SK-N-SH treated with all-trans-retinoic acid at 6 μM for 48 hours (cell line): Measurements from ENCODE around the gene FAM89A.

Source experiments
- ATAC-seq: fragments of 200-7000 bp; cut with Tn5 transposase; 3 replicates; pipeline ENCODE4 v1.9.1; 2020; ENCODE audit warnings: mild to moderate bottlenecking, moderate library complexity
- ARNTL ChIP-seq: fragments of 450-650 bp; formaldehyde crosslinking; IDR thresholded peaks from 2 replicates; pipeline ENCODE4 v1.5.0; 2020; ENCODE audit warnings: low read depth, mild to moderate bottlenecking, moderate library complexity, borderline replicate concordance
- BACH2 ChIP-seq: fragments of 250-450 bp; sonication (Bioruptor Pico); IDR thresholded peaks from 2 replicates; pipeline ENCODE4 v1.9.0; 2021; ENCODE audit warnings: mild to moderate bottlenecking, borderline replicate concordance
- CREB5 ChIP-seq: fragments of 250-450 bp; sonication (Bioruptor Pico); IDR thresholded peaks from 2 replicates; pipeline ENCODE4 v1.5.1; 2020; ENCODE audit warnings: low read depth, mild to moderate bottlenecking, moderate library complexity
- CSDC2 ChIP-seq: fragments of 250-450 bp; sonication (Bioruptor Pico); IDR thresholded peaks from 2 replicates; pipeline ENCODE4 v1.5.0; 2020; ENCODE audit warnings: mild to moderate bottlenecking, moderate library complexity
- CSRNP3 ChIP-seq: fragments of 250-450 bp; sonication (Bioruptor Pico); IDR thresholded peaks from 2 replicates; pipeline ENCODE4 v1.5.1; 2021; ENCODE audit warnings: mild to moderate bottlenecking, moderate library complexity
- ESRRG ChIP-seq: fragments of 250-450 bp; sonication (Bioruptor Pico); IDR thresholded peaks from 2 replicates; pipeline ENCODE4 v1.6.1; 2021; ENCODE audit warnings: mild to moderate bottlenecking
- GLIS3 ChIP-seq: fragments of 250-450 bp; sonication (Bioruptor Pico); IDR thresholded peaks from 2 replicates; pipeline ENCODE4 v1.5.0; 2020; ENCODE audit warnings: mild to moderate bottlenecking, moderate library complexity
- ISL1 ChIP-seq: fragments of 250-450 bp; sonication (Bioruptor Pico); IDR thresholded peaks from 2 replicates; pipeline ENCODE4 v2.1.2; 2022; ENCODE audit warnings: mild to moderate bottlenecking, moderate library complexity
- OSR1 ChIP-seq: fragments of 250-450 bp; sonication (Bioruptor Pico); IDR thresholded peaks from 2 replicates; pipeline ENCODE4 v1.8.0; 2022; ENCODE audit warnings: moderate library complexity, mild to moderate bottlenecking, inconsistent platforms
- PATZ1 ChIP-seq: fragments of 250-450 bp; sonication (Bioruptor Pico); IDR thresholded peaks from 2 replicates; pipeline ENCODE4 v1.8.0; 2020; ENCODE audit warnings: mild to moderate bottlenecking, moderate library complexity, borderline replicate concordance
- PPARA ChIP-seq: fragments of 250-450 bp; sonication (Bioruptor Pico); IDR thresholded peaks from 2 replicates; pipeline ENCODE4 v1.5.0; 2020; ENCODE audit warnings: mild to moderate bottlenecking, borderline replicate concordance
- TCF4 ChIP-seq: fragments of 250-450 bp; sonication (Bioruptor Pico); IDR thresholded peaks from 2 replicates; pipeline ENCODE4 v1.8.0; 2021; ENCODE audit warnings: mild to moderate bottlenecking, moderate library complexity, borderline replicate concordance
- TOX ChIP-seq: fragments of 250-450 bp; sonication (Bioruptor Pico); IDR thresholded peaks from 2 replicates; pipeline ENCODE4 v1.8.0; 2021; ENCODE audit warnings: mild to moderate bottlenecking, moderate library complexity, borderline replicate concordance
- ZC3H10 ChIP-seq: fragments of 250-450 bp; sonication (Bioruptor Pico); IDR thresholded peaks from 2 replicates; pipeline ENCODE4 v1.5.1; 2021; ENCODE audit warnings: mild to moderate bottlenecking, moderate library complexity
- ZFP3 ChIP-seq: fragments of 250-450 bp; sonication (Bioruptor Pico); IDR thresholded peaks from 2 replicates; pipeline ENCODE4 v1.5.0; 2020; ENCODE audit warnings: mild to moderate bottlenecking, moderate library complexity
- ZFP30 ChIP-seq: fragments of 450-650 bp; formaldehyde crosslinking; IDR thresholded peaks from 2 replicates; pipeline ENCODE4 v1.5.0; 2022; ENCODE audit warnings: mild to moderate bottlenecking, moderate library complexity
- ZNF565 ChIP-seq: fragments of 450-650 bp; formaldehyde crosslinking; conservative IDR thresholded peaks from 2 replicates; pipeline ENCODE4 v1.5.0; 2020; ENCODE audit warnings: low read depth, mild to moderate bottlenecking, moderate library complexity
- ZNF70 ChIP-seq: fragments of 450-650 bp; formaldehyde crosslinking; IDR thresholded peaks from 2 replicates; pipeline ENCODE4 v1.5.0; 2020; ENCODE audit warnings: mild to moderate bottlenecking, moderate library complexity
- ZNF8 ChIP-seq: fragments of 450-650 bp; formaldehyde crosslinking; IDR thresholded peaks from 2 replicates; pipeline ENCODE4 v1.5.0; 2020; ENCODE audit warnings: mild to moderate bottlenecking, moderate library complexity
- TF ChIP-seq, protein P1 (sequence below): fragments of 250-450 bp; sonication (Bioruptor Pico); IDR thresholded peaks from 2 replicates; pipeline ENCODE4 v1.5.0; 2020; ENCODE audit warnings: mild to moderate bottlenecking, moderate library complexity
- TF ChIP-seq, protein P2 (sequence below): fragments of 250-450 bp; sonication (Bioruptor Pico); IDR thresholded peaks from 2 replicates; pipeline ENCODE4 v1.8.0; 2021; ENCODE audit warnings: low read depth, mild to moderate bottlenecking, moderate library complexity, borderline replicate concordance

The FAM89A gene

DNA sequence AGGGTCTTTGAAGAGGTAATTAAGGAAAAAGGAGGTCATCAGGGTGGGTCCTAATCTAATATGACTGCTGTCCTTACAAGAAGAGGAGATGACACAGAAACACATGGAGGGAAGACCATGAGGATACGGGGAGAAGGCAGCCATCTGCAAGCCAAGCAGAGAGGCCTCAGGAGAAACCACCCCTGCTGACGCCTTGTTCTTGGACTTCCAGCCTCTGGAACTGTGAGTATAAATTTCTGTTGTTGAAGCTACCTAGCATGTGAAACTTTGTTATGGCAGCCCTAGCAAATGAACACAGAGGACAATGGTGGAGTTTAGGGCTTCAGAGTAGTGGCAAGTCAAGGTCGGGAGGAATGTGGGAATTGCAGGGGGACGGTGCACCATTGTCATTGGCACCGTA, 36.7 kb upstream of the FAM89A start:
- ATAC-seq: no peak
- no peak for TF ChIP-seq PPARA (CRISPR knock-in tag)
- no peak for TF ChIP-seq BACH2 (CRISPR knock-in tag)
- TF ChIP-seq ZNF565 (CRISPR knock-in tag): no peak
- no peak for TF ChIP-seq ZNF70
- no peak for TF ChIP-seq CSRNP3 (CRISPR knock-in tag)
- no peak for TF ChIP-seq ZFP3 (CRISPR knock-in tag)
- no peak for TF ChIP-seq TOX (CRISPR knock-in tag)
- TF ChIP-seq ZFP30 (CRISPR knock-in tag): no peak
- no peak for TF ChIP-seq ARNTL (CRISPR knock-in tag)
- no peak for TF ChIP-seq ISL1 (CRISPR knock-in tag)
- no peak for TF ChIP-seq ZC3H10 (CRISPR knock-in tag)
- TF ChIP-seq TCF4 (CRISPR knock-in tag): no peak
- TF ChIP-seq OSR1 (CRISPR knock-in tag): no peak

GRCh38 chr1:231075497-231075896, 35.4 kb upstream of the FAM89A start:
- TF ChIP-seq PPARA (CRISPR knock-in tag) (no peak), ARNTL (CRISPR knock-in tag) (no peak), PATZ1 (CRISPR knock-in tag) (no peak), ZNF8 (CRISPR knock-in tag) (no peak), TCF4 (CRISPR knock-in tag) (no peak), CREB5 (CRISPR knock-in tag) (no peak), ISL1 (CRISPR knock-in tag) (no peak), OSR1 (CRISPR knock-in tag) (no peak), TOX (CRISPR knock-in tag) (no peak), ZC3H10 (CRISPR knock-in tag) (no peak), ZFP30 (CRISPR knock-in tag) (no peak), GLIS3 (CRISPR knock-in tag) (no peak), ZNF565 (CRISPR knock-in tag) (no peak), CSRNP3 (CRISPR knock-in tag) (no peak), BACH2 (CRISPR knock-in tag) (no peak), ESRRG (CRISPR knock-in tag) (no peak), ZNF70 (no peak), CSDC2 (no peak)
- TF ChIP-seq, protein P1, sequence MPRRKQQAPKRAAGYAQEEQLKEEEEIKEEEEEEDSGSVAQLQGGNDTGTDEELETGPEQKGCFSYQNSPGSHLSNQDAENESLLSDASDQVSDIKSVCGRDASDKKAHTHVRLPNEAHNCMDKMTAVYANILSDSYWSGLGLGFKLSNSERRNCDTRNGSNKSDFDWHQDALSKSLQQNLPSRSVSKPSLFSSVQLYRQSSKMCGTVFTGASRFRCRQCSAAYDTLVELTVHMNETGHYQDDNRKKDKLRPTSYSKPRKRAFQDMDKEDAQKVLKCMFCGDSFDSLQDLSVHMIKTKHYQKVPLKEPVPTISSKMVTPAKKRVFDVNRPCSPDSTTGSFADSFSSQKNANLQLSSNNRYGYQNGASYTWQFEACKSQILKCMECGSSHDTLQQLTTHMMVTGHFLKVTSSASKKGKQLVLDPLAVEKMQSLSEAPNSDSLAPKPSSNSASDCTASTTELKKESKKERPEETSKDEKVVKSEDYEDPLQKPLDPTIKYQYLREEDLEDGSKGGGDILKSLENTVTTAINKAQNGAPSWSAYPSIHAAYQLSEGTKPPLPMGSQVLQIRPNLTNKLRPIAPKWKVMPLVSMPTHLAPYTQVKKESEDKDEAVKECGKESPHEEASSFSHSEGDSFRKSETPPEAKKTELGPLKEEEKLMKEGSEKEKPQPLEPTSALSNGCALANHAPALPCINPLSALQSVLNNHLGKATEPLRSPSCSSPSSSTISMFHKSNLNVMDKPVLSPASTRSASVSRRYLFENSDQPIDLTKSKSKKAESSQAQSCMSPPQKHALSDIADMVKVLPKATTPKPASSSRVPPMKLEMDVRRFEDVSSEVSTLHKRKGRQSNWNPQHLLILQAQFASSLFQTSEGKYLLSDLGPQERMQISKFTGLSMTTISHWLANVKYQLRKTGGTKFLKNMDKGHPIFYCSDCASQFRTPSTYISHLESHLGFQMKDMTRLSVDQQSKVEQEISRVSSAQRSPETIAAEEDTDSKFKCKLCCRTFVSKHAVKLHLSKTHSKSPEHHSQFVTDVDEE (CRISPR knock-in tag): no peak
- TF ChIP-seq, protein P2, sequence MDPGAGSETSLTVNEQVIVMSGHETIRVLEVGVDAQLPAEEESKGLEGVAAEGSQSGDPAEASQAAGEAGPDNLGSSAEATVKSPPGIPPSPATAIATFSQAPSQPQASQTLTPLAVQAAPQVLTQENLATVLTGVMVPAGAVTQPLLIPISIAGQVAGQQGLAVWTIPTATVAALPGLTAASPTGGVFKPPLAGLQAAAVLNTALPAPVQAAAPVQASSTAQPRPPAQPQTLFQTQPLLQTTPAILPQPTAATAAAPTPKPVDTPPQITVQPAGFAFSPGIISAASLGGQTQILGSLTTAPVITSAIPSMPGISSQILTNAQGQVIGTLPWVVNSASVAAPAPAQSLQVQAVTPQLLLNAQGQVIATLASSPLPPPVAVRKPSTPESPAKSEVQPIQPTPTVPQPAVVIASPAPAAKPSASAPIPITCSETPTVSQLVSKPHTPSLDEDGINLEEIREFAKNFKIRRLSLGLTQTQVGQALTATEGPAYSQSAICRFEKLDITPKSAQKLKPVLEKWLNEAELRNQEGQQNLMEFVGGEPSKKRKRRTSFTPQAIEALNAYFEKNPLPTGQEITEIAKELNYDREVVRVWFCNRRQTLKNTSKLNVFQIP (CRISPR knock-in tag): no peak
- no peak for ATAC-seq
